T1000 (cell line): ENCODE data around the gene ENG.
"Not testable (repeated sequence)": the region's sequence is repeated elsewhere in the genome, so short reads cannot be mapped to it uniquely, and the experiment has no call there.

Experiments
- DNase-seq: peaks from one replicate; lab custom pipeline; 2025; ENCODE audit warnings: mixed read lengths; lab: John Stamatoyannopoulos, UW

ENG gene

DNA sequence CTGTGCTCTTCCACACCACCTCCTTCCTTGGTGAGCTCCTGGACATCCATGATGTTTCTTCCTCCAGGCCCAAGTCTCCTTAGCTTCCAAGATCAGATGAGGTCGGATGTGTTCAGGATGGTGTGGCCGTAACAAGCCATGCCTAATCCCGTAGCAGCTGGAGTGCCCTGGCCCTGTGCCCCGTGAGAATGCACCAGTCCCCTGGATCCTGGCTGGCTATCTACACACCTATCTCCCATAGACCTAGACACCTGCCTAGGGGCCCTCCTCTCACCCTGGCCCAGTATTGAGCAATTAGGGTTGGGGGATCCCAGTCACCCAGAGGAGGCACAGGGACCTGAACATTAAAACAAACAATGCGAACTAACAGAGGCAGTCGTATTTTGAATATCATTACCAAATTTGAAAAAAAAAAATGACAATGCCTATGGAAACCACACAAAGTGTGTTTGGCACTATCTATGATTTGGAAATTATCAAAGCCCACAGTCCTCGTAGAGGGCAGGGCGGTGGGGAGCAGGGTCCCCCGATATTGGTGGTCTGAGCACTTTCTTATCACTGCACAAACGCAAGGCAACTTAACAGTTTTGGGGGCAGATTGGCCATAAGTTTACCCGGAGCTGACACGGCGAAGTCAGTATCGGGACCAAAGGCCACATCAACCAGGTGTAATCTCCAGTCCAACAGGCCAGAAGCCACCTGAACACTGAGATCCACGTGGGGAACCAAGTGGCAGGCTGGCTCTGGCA is 13.2 kb downstream of the ENG start:
- DNase-seq, result no peak

- DNase-seq, result peak; percentile 67
These were observed 15.9 kb downstream of the ENG start for GRCh38 chr9:127838375-127839078.

DNA sequence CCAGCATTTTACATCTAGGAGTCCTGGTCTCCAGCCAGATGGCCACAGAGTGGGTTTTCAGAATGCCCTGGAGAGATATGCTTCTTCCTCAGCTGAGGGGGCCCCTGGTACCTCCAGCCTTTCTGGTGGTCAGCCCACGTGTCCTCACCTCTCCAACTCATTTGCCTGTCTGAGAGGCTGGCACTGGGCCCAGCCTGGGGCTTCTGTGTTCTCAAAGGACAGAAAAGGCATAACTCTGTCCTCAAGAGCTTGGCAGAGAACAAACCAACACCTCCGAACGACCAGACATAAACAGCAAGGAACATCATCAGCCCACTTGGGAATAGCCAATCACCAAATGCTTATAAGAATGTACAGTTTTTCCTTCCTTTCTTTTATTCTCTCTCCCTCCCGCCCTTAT is 17.1 kb downstream of the ENG start:
- DNase-seq, result no peak

DNA sequence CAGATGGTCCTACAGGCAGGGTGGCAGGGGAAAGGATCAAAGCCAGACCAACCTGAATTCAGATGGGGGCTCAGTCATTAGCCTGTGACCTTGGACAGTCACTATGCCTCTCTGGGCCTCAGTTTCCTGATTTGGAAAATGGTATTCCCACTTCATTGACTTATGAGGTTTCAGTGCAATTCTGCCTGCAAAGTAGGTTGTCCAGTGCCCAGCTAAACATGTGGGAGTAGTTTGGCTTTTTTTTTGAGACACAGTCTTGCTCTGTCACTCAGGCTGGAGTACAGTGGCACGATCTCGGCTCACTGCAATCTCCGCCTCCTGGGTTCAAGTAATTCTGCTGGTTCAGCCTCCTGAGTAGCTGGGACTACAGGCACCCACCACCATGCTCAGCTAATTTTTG is 17.9 kb downstream of the ENG start:
- not testable (repeated sequence) for DNase-seq

- peak; percentile 8 for DNase-seq
These were observed 18.4 kb downstream of the ENG start for GRCh38 chr9:127835991-127836516.

DNA sequence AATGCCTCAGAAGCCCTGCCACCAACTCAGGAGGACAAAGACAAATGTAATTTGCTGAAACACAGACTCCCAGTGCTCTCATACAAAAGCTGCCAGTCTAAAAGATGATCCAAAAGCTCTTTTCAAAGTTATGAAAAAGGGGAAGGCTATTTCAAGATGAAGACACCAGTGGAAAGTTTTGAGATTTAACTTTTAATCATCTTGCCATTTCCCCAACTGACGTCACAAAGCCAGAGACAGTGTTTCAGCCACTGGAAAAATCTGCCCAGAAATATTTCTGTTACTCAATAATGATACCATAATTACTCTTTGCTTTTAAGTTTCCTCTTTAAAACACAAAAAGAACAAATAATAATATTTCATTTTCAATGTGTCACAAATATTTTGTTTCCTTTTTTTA is 20.9 kb downstream of the ENG start:
- DNase-seq, result no peak

DNA sequence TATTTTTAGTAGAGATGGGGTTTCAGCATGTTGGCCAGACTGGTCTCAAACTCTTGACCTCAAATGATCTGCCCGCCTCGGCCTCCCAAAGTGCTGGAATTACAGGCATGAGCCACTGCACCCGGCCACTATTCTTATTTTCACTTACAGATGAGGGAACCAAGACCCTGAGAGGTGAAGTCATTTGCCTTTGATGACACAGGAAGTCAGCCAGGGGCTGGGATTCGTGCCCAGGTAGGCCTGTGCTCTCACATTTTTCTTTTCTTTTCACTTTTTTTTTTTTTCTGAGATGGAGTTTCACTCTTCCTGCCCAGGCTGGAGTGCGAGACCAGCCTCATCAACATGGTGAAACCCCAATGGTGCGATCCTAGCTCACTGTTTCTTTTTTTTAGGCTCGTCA is 22.2 kb downstream of the ENG start:
- no peak for DNase-seq

GRCh38 chr9:127829205-127829906 is 25.1 kb downstream of the ENG start:
- DNase-seq, result no peak

DNA sequence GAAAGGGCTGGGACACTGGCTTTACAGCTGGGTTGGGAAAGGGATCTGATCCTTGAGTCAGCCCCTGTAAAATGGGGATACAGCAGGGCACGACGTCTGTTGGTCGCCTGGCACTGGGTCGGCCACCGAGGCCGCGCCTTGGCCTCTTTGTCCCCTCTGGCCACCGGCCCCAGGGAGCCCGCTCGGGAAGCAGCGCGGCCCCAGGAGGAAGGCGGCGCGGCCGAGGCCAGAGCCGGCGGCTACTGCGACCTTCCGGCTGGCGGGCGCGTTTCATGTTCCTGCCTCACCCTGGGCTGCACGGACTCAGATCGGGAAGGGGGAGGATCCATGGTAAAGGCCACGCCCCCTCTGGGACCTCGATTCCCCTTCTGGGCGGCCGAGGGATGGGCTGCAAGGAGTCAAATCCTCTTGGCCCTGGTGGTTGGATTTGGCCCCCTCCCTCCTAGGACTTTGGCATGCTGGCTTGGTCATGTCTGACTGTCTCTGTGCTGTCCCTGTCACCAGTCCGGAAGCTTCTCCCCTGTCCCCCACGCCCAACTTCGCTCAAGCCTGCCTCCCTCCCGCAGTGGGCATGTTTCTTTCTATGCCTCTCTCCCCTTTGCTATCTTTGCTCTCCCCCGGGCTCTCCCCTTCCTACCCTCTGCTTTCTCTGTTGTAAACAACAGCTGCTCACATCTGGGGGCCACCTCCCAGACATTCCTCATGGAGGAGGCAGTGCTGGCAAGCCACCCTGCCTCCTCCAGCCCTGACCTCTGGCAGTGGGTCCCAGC is 26.0 kb downstream of the ENG start:
- no peak for DNase-seq

DNA sequence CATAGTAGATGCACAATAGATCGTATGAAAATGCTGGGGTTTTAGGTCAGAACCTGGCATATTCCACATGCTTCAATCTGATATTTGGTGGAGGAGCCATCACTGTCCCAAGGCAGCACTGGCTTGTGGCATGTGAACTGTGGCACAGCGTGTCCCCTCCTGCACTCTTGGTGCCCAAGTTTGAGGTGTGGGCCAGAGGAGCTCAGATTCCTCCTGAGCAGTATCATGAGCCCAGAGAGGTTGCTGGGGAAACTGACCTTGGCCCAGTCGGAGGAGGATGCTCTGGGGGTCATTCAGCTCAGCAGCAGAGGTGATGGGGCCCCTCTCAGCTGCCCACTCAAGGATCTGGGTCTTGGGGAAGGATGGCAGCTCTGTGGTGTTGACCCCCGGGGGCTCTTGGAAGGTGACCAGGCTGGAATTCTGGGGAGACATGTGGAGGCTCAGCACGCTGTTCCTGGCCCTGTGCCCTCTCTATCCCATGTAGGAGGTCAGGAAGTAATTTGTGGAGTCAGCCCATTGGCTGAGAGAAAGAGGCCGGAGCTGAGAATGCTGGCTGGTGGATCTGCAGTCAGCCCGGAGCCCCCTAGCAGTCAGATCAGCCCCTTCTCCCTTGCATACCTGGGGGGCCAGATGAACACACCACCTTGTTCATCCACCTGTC is 28.1 kb downstream of the ENG start:
- no peak for DNase-seq

DNA sequence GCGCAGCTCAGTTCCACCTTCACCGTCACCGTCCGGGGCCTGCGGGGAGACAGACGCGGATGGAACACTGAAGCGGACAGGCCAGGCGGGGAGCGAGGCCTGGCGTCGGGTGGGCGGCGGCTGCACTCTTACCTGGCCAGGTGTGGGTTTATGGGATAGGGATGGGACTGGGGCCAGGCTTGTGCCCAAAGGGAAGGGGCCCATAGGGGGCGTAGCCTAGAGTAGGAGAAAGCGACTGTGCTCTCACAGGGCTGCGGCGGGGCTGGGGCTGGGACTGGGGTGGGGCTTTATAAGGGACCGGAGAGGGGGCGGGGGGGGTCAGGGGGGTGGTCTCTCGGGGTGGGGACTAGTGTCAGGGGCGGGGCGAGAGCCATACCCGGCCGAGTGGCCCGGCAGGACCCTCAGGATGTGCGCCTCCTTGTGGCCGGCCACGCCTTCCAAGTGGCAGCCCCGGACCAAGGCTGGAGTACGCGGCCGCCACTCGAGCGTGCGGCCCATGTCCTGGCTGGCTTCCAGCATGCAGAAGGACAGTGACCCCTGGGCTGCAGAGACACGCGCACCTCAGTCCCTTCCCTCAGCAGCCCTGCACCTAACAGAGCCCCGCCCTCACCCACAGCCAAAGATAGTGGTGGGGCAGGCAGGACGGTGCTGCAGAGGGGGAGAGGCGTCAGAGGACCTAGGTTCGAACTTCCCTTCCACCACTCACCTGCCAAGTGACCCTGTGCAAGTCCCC is 29.0 kb downstream of the ENG start:
- DNase-seq, result no peak

DNA sequence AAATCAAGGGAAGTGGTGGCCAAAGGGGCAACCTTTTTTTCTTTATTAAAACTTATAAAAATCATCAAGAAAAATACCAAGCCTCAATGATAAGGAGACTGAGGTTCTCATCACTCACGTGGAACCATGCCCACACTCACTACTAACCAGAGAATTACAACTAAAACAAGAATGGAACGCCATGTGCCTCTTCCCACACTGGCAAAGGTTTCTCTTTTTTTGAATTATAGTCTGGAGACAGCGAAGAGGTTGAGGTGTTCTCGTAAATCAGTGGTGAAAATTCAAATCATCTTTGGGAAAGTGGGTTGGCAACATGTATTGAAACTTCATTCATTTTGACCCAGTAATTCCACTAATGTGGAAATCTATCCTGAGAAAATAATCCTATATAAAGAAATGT is 32.4 kb downstream of the ENG start:
- no peak for DNase-seq

GRCh38 chr9:127818574-127818973 is 35.9 kb downstream of the ENG start:
- DNase-seq, result no peak

GRCh38 chr9:127817881-127818434 is 36.5 kb downstream of the ENG start:
- DNase-seq, result no peak

- DNase-seq, result no peak
These were observed 37.7 kb downstream of the ENG start for GRCh38 chr9:127816728-127817127.

DNA sequence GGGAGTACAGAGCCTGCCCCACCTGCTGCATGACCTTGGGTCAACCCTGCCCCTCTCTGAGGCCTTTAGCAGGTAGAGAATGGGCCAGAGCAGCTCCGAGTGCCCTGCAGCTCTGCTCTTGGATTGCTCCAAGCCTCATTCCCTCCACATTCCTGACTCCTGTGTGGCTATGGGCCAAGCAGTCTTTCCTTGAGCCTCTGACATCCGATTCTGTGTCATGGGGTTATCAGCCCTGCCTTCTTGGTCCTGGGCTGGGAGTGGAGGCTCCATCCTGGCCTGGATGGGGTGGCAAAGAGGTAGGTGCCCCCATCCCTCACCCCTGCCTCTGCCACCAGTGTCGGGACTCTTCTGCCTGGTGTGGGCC is 38.1 kb downstream of the ENG start:
- DNase-seq, result no peak

GRCh38 chr9:127815512-127816361 is 38.7 kb downstream of the ENG start:
- no peak for DNase-seq

DNA sequence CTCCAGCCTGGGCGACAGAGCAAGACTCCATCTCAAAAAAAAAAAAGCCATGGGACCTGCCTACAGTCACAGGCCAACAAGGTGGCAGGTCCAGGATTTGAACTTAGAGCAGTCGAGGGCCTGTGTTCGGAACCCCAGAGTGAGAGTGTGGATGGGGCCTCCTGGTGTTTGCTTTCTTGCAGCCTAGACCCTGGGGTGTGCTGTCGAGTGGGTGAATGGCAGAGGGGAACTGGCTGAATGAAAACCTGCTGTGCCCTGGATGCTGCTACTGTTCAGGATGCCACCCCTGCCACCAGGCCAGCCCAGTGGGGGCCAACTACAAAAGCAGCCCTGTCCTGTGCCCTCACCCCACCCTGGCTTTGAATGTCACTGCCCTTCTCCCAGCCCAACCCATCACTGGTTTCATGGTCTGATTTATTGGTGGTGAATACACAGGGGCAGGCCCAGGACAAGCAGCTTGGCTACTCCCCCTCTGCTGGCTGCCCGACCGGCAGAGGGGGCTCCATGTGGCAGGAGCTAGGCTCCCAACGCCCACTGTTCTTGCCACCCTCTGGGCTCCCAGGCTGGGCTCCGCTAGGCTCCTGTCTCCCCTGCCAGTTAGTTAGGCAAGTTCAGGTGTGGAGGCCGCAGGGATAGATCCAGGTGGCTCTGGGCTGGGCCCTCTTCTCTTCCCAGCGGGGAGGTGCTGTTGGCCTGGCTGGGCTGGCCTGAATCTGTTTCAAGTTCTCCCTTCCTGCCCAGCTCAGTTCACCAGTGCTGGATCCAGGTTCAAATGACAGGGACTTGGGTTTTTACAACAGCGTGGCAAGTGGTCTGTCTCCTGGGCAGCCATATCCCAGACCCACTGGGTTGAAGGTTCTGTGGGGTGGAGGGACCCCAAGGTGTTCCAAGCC is 39.6 kb downstream of the ENG start:
- no peak for DNase-seq
